ENCODE data around the gene RSKR. TPM values are rescaled to one million over a fixed set of nuclear protein-coding genes. Genes with fewer than 3 reads are reported as not detected.

The RSKR gene
- total and polyA plus RNA-seq, 2 experiments from 2014 or later, result 7.5 to 38.8 TPM

GRCh38 chr17:28620010-28620409, 6.0 kb upstream of the RSKR start (continued):
- no peak for TF ChIP-seq ZNF462 (CRISPR knock-in tag; IDR thresholded peaks at IDR 0.05)
- TF ChIP-seq JUNB (IDR thresholded peaks at IDR 0.05; ENCODE audit: unreplicated experiment), result no peak
- TF ChIP-seq STAT1 (IDR thresholded peaks at IDR 0.05; ENCODE audit: unreplicated experiment), result no peak
- TF ChIP-seq ETS1 (IDR thresholded peaks at IDR 0.05), result no peak
- TF ChIP-seq ZNF331 (CRISPR knock-in tag; IDR thresholded peaks at IDR 0.05; ENCODE audit: low read depth), result no peak

GRCh38 chr17:28618464-28618863, 4.5 kb upstream of the RSKR start:
- no peak overlapping the region for H3K4me3 ChIP-seq
- no peaks in the 10 kb centered on the region for H3K27me3 ChIP-seq (ENCODE audit: insufficient read depth)
- Mint-ChIP-seq H3K9me3 (no peaks in the 10 kb centered on the region), H3K36me3 (ENCODE audit: low read depth) (peaks cover 96% of the 10 kb centered on the region), H3K4me1 (no peaks in the 10 kb centered on the region), H3K27ac (no peak overlapping the region), H3K27me3 (ENCODE audit: insufficient read depth, low read depth, poor library complexity) (peaks cover 2% of the 10 kb centered on the region), H3K4me3 (no peak overlapping the region)
- H3K4me1 ChIP-seq (ENCODE audit: insufficient read depth), result no peaks in the 10 kb centered on the region
- no peak overlapping the region for H3K4me2 ChIP-seq
- H3K27ac ChIP-seq (ENCODE audit: low read depth), result no peak overlapping the region
- TF ChIP-seq POLR2AphosphoS5 (IDR thresholded peaks at IDR 0.05; ENCODE audit: low read depth) (no peak), ZNF114 (CRISPR knock-in tag; IDR thresholded peaks at IDR 0.05) (no peak), NANOG (IDR thresholded peaks at IDR 0.05; ENCODE audit: borderline replicate concordance) (no peak), STAT1 (IDR thresholded peaks at IDR 0.05; ENCODE audit: unreplicated experiment) (no peak)
- no peak for DNase-seq (ENCODE audit: low spot score)
- peaks cover 44% of the 10 kb centered on the region for H4K20me1 ChIP-seq (replicated peaks; ENCODE audit: insufficient read depth)
- no peaks in the 10 kb centered on the region for H3K79me2 ChIP-seq (replicated peaks; ENCODE audit: insufficient read depth)
- peaks cover 8% of the 10 kb centered on the region for H3F3A ChIP-seq (replicated peaks; ENCODE audit: low read depth)
- H3K9me2 ChIP-seq (ENCODE audit: insufficient read depth), result no peaks in the 10 kb centered on the region
- H2AFZ ChIP-seq, result no peak overlapping the region
- no peak for ATAC-seq
- H3K36me3 ChIP-seq (ENCODE audit: insufficient read depth), result peaks cover 87% of the 10 kb centered on the region
